CD4-positive, alpha-beta T cell treated with Interleukin-17A for 1 hour (primary cell): ENCODE measurements around the gene IDH3B.

Experiments used
- DNase-seq: peaks from one replicate; pipeline ENCODE4 v3.0.0-alpha.2; 2020

The IDH3B gene

DNA sequence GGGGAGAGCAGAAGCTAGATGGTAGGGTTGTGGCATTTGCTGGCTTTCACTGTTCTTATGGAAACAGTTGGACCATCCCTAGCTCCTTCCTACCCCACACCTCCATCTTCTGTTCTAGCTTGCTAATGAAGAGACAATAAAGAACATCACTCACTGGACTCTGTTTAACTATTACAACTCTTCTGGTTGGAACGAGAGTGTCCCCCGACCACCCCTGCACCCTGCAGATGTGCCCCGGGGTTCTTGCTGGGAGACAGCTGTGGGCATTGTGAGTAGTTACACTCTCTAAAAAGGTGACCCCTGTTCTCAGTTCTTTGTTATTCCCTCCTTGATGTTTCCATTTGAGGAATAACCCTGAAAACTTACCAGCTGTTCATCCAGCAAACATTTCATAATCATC lies 51.9 kb downstream of the IDH3B start:
- DNase-seq = no peak

DNA sequence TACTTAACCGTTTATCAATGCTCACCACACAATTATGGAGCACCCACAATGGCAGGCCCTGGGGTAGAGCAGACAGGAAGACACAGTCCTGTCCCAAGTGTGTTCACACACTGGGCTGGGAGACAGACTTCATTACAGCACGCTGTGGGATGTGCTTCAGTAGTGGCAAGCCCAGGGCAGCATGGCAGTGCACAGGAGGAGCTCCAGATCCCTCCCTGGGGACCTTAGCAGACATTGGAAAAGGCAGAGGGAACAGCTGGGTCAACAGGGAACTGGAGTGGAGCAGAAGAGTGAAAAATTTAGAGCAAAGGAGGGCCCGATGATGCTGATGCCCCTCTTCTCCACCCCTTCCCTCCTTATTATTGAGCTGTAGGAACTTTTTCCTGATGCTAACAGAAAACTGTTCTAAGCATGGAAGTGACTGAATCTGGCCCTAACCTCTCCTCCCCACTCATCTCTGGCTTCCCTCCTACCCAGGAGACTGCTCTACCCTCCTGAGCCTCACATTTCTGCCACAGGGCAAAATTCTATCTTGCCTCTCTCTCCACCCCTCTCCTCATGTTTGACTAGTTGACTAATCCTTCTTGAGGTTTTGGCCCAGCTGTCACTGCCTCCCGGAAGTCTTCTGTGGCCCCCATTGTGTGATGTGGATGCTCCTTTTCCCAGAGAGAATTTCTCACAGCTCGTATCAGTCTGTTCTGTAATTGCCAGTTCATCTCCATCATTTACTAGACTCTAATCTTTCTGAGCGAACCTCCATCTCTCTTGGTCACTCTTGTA lies 52.9 kb downstream of the IDH3B start:
- DNase-seq = no peak

DNA sequence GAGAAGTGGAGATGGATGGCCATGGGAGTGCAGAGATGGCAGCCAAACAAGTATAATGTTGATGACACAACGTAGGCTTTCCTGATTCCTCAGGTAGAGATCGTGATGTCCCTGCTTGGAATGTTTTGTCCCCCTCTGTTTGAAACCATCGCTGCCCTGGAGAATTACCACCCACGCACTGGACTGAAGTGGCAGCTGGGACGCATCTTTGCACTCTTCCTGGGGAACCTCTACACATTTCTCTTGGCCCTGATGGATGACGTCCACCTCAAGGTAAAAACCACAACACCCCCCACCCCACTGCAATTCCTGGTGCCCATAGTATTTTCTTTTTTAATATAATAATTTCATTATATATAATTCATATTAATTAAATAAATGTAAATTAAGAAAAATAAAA lies 53.7 kb downstream of the IDH3B start:
- no peak for DNase-seq
